Ishikawa (cell line): Measurements from ENCODE around the gene CCDC47.

Experiments used
- CEBPB ChIP-seq: IDR thresholded peaks from 2 replicates; pipeline ENCODE4 v1.6.1; 2012
- CREB1 ChIP-seq: IDR thresholded peaks from 2 replicates; pipeline ENCODE4 v1.6.1; 2012; ENCODE audit warnings: low read depth
- EGR1 ChIP-seq: IDR thresholded peaks from 2 replicates; pipeline ENCODE4 v1.6.1; 2012
- EP300 ChIP-seq: IDR thresholded peaks from 2 replicates; pipeline ENCODE4 v1.6.1; 2012; ENCODE audit warnings: borderline replicate concordance
- FOXM1 ChIP-seq: IDR thresholded peaks from 2 replicates; pipeline ENCODE4 v1.6.1; 2012; ENCODE audit warnings: low read depth, borderline replicate concordance
- NFIC ChIP-seq: IDR thresholded peaks from 2 replicates; pipeline ENCODE4 v1.6.1; 2012
- RAD21 ChIP-seq: IDR thresholded peaks from 2 replicates; pipeline ENCODE4 v1.6.1; 2012; ENCODE audit warnings: low read depth
- TAF1 ChIP-seq: IDR thresholded peaks from 2 replicates; pipeline ENCODE4 v1.6.1; 2012; ENCODE audit warnings: low read depth, mild to moderate bottlenecking
- TCF12 ChIP-seq: IDR thresholded peaks from 2 replicates; pipeline ENCODE4 v1.6.1; 2012; ENCODE audit warnings: low read depth
- TEAD4 ChIP-seq: IDR thresholded peaks from 2 replicates; pipeline ENCODE4 v1.6.1; 2012
- YY1 ChIP-seq: IDR thresholded peaks from 2 replicates; pipeline ENCODE4 v1.6.1; 2012; ENCODE audit warnings: low read depth
- ZBTB7A ChIP-seq: IDR thresholded peaks from 2 replicates; pipeline ENCODE4 v1.6.1; 2012; ENCODE audit warnings: low read depth
- TF ChIP-seq, protein P1 (sequence below): IDR thresholded peaks from 2 replicates; pipeline ENCODE4 v1.6.1; 2012
- TF ChIP-seq, protein P2 (sequence below): IDR thresholded peaks from 2 replicates; pipeline ENCODE4 v1.6.1; 2012; ENCODE audit warnings: low read depth, mild to moderate bottlenecking
- TF ChIP-seq, protein P3 (sequence below): IDR thresholded peaks from 2 replicates; pipeline ENCODE4 v1.6.1; 2012

Gene CCDC47

DNA sequence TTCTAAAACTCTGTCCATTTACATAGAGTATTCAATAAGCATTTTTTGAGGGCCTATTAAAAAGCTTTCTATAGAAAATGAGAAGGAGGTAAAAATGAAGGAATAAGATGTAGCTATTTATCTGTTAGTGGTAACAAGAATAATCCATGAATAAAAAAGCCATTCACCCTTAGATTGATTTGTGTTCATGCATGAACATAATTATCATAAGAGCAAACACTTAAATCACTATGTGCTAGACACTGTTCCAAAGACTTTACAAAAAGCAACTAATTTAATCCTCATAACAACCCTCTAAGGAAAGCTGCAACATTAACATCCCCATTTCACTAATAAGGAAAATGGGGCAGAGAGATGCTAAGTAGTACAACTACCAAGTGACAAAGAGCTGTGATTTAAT, 6.6 kb downstream of the CCDC47 start:
- TF ChIP-seq TCF12 (no peak), EGR1 (no peak), ZBTB7A (no peak), YY1 (no peak), EP300 (no peak)
- TF ChIP-seq, protein P1, sequence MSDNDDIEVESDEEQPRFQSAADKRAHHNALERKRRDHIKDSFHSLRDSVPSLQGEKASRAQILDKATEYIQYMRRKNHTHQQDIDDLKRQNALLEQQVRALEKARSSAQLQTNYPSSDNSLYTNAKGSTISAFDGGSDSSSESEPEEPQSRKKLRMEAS: no peak
- TF ChIP-seq, protein P2, sequence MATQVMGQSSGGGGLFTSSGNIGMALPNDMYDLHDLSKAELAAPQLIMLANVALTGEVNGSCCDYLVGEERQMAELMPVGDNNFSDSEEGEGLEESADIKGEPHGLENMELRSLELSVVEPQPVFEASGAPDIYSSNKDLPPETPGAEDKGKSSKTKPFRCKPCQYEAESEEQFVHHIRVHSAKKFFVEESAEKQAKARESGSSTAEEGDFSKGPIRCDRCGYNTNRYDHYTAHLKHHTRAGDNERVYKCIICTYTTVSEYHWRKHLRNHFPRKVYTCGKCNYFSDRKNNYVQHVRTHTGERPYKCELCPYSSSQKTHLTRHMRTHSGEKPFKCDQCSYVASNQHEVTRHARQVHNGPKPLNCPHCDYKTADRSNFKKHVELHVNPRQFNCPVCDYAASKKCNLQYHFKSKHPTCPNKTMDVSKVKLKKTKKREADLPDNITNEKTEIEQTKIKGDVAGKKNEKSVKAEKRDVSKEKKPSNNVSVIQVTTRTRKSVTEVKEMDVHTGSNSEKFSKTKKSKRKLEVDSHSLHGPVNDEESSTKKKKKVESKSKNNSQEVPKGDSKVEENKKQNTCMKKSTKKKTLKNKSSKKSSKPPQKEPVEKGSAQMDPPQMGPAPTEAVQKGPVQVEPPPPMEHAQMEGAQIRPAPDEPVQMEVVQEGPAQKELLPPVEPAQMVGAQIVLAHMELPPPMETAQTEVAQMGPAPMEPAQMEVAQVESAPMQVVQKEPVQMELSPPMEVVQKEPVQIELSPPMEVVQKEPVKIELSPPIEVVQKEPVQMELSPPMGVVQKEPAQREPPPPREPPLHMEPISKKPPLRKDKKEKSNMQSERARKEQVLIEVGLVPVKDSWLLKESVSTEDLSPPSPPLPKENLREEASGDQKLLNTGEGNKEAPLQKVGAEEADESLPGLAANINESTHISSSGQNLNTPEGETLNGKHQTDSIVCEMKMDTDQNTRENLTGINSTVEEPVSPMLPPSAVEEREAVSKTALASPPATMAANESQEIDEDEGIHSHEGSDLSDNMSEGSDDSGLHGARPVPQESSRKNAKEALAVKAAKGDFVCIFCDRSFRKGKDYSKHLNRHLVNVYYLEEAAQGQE: no peak

DNA sequence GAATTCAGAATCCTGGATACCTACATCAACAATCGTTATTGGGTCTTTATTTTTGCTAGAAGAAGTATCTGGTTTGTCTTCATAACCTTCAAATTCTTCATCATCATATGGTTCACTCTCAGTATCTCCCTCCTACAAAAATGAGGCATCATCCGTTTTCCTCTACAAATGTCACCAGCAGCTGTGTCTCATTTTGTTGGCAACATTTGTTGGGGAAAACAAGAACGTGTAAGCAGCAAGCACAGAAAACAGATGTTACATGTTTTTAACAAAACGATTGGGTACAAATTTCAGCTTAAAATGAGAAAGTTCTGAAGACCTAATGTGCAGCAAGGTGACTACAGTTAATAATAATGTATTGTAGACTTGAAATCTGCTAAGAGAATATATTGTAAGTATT, 8.7 kb downstream of the CCDC47 start:
- TF ChIP-seq TAF1 (no peak), YY1 (no peak)

DNA sequence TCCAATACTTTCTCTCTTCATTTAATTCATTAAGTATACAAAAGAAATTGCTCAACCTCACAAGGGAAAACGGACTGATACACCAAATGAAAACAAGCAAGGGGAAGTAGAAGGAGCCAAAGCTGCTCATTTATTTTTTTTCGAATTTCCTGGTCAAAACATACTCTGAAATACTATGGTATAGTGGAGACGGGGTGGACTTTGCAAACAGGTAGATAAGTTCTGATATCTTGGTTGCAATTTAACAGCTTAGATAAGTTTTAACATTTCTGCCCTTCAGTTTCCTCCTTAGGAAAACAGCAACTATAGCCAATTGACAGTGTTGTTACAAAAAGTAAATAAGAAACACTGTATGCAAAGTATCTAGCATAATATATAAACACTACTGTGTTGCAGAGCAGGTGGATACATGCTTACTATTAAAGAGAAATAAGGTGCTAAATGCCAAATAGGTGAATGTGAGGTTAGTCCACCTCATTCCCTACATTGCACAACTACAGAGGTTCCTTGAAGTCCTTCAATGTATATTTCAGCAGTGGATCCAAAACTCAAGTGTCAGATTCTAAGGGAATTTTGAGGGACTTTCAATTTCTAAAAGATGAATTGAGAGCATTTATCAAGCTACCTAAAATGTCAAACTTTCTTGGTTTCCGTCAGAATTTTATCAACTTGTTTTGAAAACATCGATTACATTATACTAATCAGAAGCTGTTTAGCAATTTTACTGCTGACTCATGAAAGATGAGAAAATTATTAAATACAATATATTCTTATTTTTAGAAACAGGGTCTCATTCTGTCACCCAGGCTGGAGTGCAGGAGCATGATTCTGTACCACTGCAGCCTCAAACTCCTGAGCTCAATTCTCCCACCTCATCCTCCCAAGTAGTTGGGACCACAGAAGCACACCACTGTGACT, 11.0 kb downstream of the CCDC47 start:
- TF ChIP-seq CREB1 (no peak), EGR1 (no peak), YY1 (no peak), CEBPB (no peak)

DNA sequence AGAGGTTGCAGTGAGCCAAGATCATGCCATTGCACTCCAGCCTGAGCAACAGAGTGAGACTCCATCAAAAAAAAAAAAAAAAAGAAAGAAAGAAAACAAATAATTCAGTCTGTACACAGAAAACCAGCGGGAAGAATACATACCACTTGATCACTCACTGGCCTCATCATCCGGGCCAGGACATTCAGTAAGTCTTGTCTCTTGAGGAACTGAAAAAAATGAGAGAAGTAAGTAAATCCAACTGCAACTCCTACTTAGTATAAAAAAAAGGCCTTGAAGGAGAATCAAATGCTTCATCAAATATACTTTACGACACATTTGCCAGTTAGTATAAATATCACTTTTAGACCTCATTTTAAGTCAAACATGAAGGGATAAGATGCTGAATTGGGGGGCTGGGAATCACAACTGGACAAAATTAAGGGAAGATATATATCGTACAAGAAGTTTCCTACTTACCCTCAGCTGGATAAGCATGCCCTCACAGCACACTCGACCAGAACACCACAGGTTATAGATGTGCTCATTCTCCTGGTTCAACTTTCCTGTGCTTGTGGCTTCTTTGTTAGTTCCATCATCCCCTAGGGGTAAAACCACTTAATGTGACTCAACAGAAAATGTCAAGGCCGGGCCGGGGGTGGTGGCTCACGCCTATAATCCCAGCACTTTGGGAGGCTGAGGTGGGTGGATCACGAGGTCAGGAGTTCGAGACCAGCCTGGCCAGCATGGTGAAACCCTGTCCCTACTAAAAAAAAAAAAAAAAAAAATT, 12.4 kb downstream of the CCDC47 start:
- no peak for TF ChIP-seq YY1
- TF ChIP-seq CREB1: no peak
- TF ChIP-seq, protein P1: no peak
- TF ChIP-seq, protein P3, sequence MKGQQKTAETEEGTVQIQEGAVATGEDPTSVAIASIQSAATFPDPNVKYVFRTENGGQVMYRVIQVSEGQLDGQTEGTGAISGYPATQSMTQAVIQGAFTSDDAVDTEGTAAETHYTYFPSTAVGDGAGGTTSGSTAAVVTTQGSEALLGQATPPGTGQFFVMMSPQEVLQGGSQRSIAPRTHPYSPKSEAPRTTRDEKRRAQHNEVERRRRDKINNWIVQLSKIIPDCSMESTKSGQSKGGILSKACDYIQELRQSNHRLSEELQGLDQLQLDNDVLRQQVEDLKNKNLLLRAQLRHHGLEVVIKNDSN: no peak
- TF ChIP-seq EGR1: no peak
- TF ChIP-seq CEBPB: no peak
- no peak for TF ChIP-seq ZBTB7A
- TF ChIP-seq NFIC: no peak

DNA sequence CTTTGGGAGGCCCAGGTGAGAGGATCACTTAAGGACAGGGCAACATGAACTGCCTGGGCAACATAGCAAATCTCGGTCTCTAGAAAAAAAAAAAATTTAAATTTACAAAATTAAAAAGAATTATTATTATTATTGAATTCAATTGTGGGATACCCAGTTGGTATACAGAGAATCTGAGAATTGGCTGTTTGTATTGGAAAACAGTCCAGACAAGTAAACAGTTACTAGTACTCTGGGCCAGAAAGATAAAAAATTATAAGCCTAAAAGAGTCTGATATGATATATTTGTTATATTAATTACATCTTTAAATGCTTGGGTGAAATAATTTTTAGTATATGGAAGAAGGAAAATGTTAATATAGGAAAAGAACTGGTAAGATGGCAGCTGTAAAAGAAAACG, 15.0 kb downstream of the CCDC47 start:
- TF ChIP-seq CREB1: no peak
- TF ChIP-seq, protein P3: no peak
- no peak for TF ChIP-seq ZBTB7A
- no peak for TF ChIP-seq TCF12
- no peak for TF ChIP-seq EGR1
- TF ChIP-seq, protein P2: no peak
- no peak for TF ChIP-seq RAD21

DNA sequence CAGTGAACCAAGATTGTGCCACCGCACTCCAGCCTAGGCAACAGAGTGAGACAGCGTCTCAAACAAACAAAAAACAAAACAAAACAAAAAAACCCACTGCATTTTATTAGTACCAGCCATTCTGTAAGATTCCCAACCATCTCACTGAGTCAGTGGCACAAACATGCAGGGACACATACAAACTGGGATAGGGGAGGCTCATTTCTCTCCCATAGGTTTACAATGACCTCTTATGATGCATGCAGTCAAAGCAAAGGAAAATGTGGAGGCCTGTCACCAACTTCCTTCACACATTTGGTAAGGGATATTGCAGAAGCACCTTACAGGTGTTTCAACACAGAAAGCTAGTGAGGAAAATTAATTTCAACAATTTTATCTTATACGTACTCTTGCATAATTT, 19.4 kb downstream of the CCDC47 start:
- TF ChIP-seq TAF1 (no peak), CREB1 (no peak), EGR1 (no peak), CEBPB (no peak), EP300 (no peak), NFIC (no peak), YY1 (no peak), TCF12 (no peak), TEAD4 (no peak), FOXM1 (no peak)
- TF ChIP-seq, protein P3: no peak
- TF ChIP-seq, protein P2: no peak
